NCI-H1436 treated with DMSO at 0.1 percent for 48 hours (cell line): ENCODE measurements around the gene OR10AD1.
A peak's percentile ranks its signal among the peaks of the same experiment; 100 is the strongest.
"Not testable (repeated sequence)": the region's sequence is repeated elsewhere in the genome, so short reads cannot be mapped to it uniquely, and the experiment has no call there.

Source experiments
- DNase-seq: peaks from one replicate; lab custom pipeline; 2025; lab: John Stamatoyannopoulos, UW

Gene OR10AD1

GRCh38 chr12:48203192-48203591, at the start of gene OR10AD1:
Gene OR10AD1 (minus strand): TSS chr12:48203292. CDS start chr12:48203292, 0 bp downstream.
- DNase-seq: no peak

- no peak for DNase-seq
Observed at GRCh38 chr12:48247181-48247966, 44.3 kb upstream of the OR10AD1 start.

- DNase-seq: no peak
Observed at GRCh38 chr12:48237162-48237561, 34.1 kb upstream of the OR10AD1 start.

- DNase-seq: no peak
Observed at GRCh38 chr12:48235796-48236333, 32.8 kb upstream of the OR10AD1 start.

GRCh38 chr12:48231169-48231958, 28.3 kb upstream of the OR10AD1 start:
- not testable (repeated sequence) for DNase-seq

GRCh38 chr12:48224533-48224932, 21.4 kb upstream of the OR10AD1 start:
- DNase-seq: not testable (repeated sequence)

- no peak for DNase-seq
Observed at GRCh38 chr12:48221645-48222044, 18.6 kb upstream of the OR10AD1 start.

- no peak for DNase-seq
Observed at GRCh38 chr12:48220701-48221100, 17.6 kb upstream of the OR10AD1 start.

GRCh38 chr12:48219631-48220030, 16.5 kb upstream of the OR10AD1 start:
- no peak for DNase-seq

- no peak for DNase-seq
Observed at GRCh38 chr12:48216785-48217184, 13.7 kb upstream of the OR10AD1 start.

- not testable (repeated sequence) for DNase-seq
Observed at GRCh38 chr12:48209495-48209894, 6.4 kb upstream of the OR10AD1 start.

GRCh38 chr12:48202766-48203165, 326 bp downstream of the OR10AD1 start:
- no peak for DNase-seq

- no peak for DNase-seq
Observed at GRCh38 chr12:48201516-48201915, 1.6 kb downstream of the OR10AD1 start.

GRCh38 chr12:48201091-48201490, 2.0 kb downstream of the OR10AD1 start:
- DNase-seq: no peak

- DNase-seq: no peak
Observed at GRCh38 chr12:48199774-48200221, 3.3 kb downstream of the OR10AD1 start.

- DNase-seq: no peak
Observed at GRCh38 chr12:48198985-48199384, 4.1 kb downstream of the OR10AD1 start.

GRCh38 chr12:48198672-48198971, 4.5 kb downstream of the OR10AD1 start:
- no peak for DNase-seq

- peak; percentile 58 for DNase-seq
Observed at GRCh38 chr12:48197971-48198671, 5.0 kb downstream of the OR10AD1 start.

- DNase-seq: no peak
Observed at GRCh38 chr12:48197549-48197970, 5.5 kb downstream of the OR10AD1 start.

- no peak for DNase-seq
Observed at GRCh38 chr12:48194799-48195201, 8.3 kb downstream of the OR10AD1 start.

GRCh38 chr12:48193623-48194022, 9.5 kb downstream of the OR10AD1 start:
- no peak for DNase-seq

GRCh38 chr12:48192861-48193260, 10.2 kb downstream of the OR10AD1 start:
- no peak for DNase-seq
